ENCODE data around the gene ERRFI1. TPM values are rescaled to one million over a fixed set of nuclear protein-coding genes. Genes with fewer than 3 reads are reported as not detected.
A peak's percentile ranks its signal among the peaks of the same experiment; 100 is the strongest.

ERRFI1 gene
- total RNA-seq, 1 experiment from 2014 or later = 83.0 TPM

DNA sequence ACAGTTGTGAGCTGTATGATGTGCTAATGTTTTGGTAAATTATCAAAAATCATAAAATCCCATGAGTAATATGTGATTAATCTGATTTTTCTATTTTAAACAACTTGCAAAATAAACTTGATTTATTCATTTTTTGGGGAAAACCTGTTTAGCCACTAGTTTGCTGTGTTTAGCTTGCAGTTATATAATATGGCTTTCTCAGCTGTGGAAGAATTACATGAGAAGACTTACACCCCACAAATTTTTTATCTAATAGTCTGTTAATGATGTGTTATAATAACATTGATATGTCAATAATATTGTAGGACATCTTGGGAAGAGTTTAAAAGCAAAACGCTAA, 2.4 kb upstream of the ERRFI1 start:
- BruUV-seq (replicated peaks) = no TSS peak
- no peaks in the 10 kb centered on the region for H3K27me3 Mint-ChIP-seq (ENCODE audit: unreplicated experiment)
- CTCF ChIA-PET = interaction anchor here (1.2 to 2.3 kb wide), 4 partner anchors 12 to 286 kb away, joined by 3 to 9 read pairs (median 5); no protein-coding TSS in a partner anchor
- H3K9me3 Mint-ChIP-seq (ENCODE audit: low read depth, unreplicated experiment) = no peaks in the 10 kb centered on the region
- peaks cover 48% of the 10 kb centered on the region for H3K36me3 Mint-ChIP-seq (ENCODE audit: insufficient read depth, unreplicated experiment)
- peak overlapping the region; percentile 98 for H3K27ac Mint-ChIP-seq (ENCODE audit: unreplicated experiment)
- DNase-seq = no peak
- intact Hi-C loops (cut with micrococcal nuclease; ENCODE audit: unreplicated experiment) = loop anchor here (1.0 to 5.0 kb wide), 4 partner anchors 68 to 286 kb away; no protein-coding TSS in a partner anchor
- peak overlapping the region; percentile 97 for H3K4me3 Mint-ChIP-seq (ENCODE audit: low read depth, unreplicated experiment)
- TF ChIP-seq, protein P1, sequence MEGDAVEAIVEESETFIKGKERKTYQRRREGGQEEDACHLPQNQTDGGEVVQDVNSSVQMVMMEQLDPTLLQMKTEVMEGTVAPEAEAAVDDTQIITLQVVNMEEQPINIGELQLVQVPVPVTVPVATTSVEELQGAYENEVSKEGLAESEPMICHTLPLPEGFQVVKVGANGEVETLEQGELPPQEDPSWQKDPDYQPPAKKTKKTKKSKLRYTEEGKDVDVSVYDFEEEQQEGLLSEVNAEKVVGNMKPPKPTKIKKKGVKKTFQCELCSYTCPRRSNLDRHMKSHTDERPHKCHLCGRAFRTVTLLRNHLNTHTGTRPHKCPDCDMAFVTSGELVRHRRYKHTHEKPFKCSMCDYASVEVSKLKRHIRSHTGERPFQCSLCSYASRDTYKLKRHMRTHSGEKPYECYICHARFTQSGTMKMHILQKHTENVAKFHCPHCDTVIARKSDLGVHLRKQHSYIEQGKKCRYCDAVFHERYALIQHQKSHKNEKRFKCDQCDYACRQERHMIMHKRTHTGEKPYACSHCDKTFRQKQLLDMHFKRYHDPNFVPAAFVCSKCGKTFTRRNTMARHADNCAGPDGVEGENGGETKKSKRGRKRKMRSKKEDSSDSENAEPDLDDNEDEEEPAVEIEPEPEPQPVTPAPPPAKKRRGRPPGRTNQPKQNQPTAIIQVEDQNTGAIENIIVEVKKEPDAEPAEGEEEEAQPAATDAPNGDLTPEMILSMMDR (IDR thresholded peaks at IDR 0.05; ENCODE audit: unreplicated experiment) = no peak
- peaks cover 34% of the 10 kb centered on the region for H3K4me1 Mint-ChIP-seq (ENCODE audit: low read depth, unreplicated experiment)

DNA sequence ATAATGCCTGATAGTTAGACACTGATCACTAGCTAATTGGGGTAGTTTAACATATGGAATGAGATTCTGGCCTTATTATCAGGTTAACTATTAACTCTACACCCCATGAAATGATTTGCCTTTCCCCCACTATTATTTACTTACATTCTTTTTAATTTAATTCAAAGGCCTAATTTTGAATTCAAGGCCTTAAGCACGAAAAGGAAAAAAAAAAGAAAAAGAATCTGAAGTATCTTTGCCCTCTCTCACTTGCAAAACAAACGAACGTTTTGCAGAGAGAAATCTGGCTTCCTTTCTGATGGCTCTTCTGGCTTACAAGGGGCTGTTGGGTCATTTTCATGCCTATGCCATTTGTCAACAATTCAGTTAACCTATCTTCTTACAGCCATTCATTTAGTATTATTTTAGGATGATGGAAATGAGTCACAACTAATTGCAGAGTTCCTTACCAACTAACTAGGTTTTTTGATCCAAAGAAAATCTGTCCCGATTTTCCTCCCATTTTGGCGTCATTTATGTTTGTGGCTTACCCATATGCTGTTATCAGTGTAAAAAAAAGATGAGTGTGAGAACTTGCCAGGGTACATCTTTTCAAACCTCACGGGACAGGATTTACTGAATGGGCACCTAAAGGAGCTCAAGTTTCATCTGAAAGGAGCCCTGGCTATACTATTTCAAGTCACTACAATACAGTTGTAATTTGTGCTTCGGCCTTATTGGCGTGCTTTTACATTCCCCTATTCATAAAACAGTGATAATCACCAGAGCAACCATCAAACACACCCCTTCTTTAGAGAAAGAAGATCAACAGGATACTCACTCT, 1.9 kb upstream of the ERRFI1 start:
- TSS peak; percentile 62 for BruUV-seq (replicated peaks)
- H3K27me3 Mint-ChIP-seq (ENCODE audit: unreplicated experiment) = no peaks in the 10 kb centered on the region
- peak overlapping the region; percentile 97 for H3K4me3 Mint-ChIP-seq (ENCODE audit: low read depth, unreplicated experiment)
- CTCF ChIA-PET = interaction anchor here (1.0 to 2.3 kb wide), 5 partner anchors 12 to 287 kb away, joined by 3 to 9 read pairs (median 3); no protein-coding TSS in a partner anchor
- no peaks in the 10 kb centered on the region for H3K9me3 Mint-ChIP-seq (ENCODE audit: low read depth, unreplicated experiment)
- intact Hi-C loops (cut with micrococcal nuclease; ENCODE audit: unreplicated experiment) = loop anchor here (1.0 to 5.0 kb wide), 5 partner anchors 69 to 286 kb away; no protein-coding TSS in a partner anchor
- no peak for DNase-seq
- H3K4me1 Mint-ChIP-seq (ENCODE audit: low read depth, unreplicated experiment) = peaks cover 28% of the 10 kb centered on the region
- peaks cover 54% of the 10 kb centered on the region for H3K36me3 Mint-ChIP-seq (ENCODE audit: insufficient read depth, unreplicated experiment)
- peak overlapping the region; percentile 98 for H3K27ac Mint-ChIP-seq (ENCODE audit: unreplicated experiment)
- TF ChIP-seq, protein P1 (IDR thresholded peaks at IDR 0.05; ENCODE audit: unreplicated experiment) = no peak

DNA sequence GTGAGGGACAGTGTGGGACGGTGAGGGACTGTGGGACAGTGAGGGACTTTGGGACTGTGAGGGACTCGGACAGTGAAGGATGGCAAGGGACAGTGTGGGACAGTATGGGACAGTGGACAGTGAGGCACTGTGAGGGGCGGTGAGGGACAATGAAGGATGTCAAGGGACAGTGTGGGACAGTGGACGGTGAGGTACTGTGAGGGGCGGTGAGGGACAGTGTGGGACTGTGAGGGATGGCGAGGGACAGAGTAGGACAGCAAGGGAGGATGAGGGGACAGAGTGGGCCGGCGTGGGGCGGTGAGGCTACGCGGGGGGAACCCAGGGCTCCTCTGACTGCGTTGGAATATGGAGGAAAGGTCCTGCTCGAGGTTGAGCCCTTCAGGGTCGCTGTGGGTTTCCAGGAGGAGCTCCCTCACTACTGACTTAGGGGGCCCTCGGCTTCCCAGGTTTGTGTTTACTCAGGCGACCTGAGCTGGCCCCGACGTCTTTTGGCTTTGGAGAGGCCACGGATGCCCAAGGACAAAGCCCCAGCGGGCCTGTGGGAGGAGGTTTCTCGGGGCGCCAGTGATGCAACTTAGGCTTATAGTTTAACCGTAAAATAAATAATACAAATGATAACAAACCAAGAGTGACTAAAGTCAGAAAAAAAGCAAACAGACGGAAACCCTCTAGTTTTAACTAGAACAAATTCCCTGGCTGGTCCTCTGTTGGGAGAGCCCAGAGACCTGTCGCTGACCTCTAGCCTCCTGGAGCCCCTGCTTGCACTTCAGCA, 1.1 kb upstream of the ERRFI1 start:
- H3K27ac Mint-ChIP-seq (ENCODE audit: unreplicated experiment) = peak overlapping the region; percentile 98
- H3K4me3 Mint-ChIP-seq (ENCODE audit: low read depth, unreplicated experiment) = peak overlapping the region; percentile 97
- intact Hi-C loops (cut with micrococcal nuclease; ENCODE audit: unreplicated experiment) = loop anchor here (1.0 to 5.0 kb wide), 3 partner anchors 94 to 230 kb away; no protein-coding TSS in a partner anchor
- peaks cover 25% of the 10 kb centered on the region for H3K4me1 Mint-ChIP-seq (ENCODE audit: low read depth, unreplicated experiment)
- no TSS peak for BruUV-seq (replicated peaks)
- peaks cover 62% of the 10 kb centered on the region for H3K36me3 Mint-ChIP-seq (ENCODE audit: insufficient read depth, unreplicated experiment)
- no peaks in the 10 kb centered on the region for H3K9me3 Mint-ChIP-seq (ENCODE audit: low read depth, unreplicated experiment)
- CTCF ChIA-PET = interaction anchor here (1.0 to 2.3 kb wide), 4 partner anchors 12 to 287 kb away, joined by 3 to 9 read pairs (median 5); no protein-coding TSS in a partner anchor
- H3K27me3 Mint-ChIP-seq (ENCODE audit: unreplicated experiment) = no peaks in the 10 kb centered on the region
- DNase-seq = peak; percentile 74
- TF ChIP-seq, protein P1 (IDR thresholded peaks at IDR 0.05; ENCODE audit: unreplicated experiment) = no peak

DNA sequence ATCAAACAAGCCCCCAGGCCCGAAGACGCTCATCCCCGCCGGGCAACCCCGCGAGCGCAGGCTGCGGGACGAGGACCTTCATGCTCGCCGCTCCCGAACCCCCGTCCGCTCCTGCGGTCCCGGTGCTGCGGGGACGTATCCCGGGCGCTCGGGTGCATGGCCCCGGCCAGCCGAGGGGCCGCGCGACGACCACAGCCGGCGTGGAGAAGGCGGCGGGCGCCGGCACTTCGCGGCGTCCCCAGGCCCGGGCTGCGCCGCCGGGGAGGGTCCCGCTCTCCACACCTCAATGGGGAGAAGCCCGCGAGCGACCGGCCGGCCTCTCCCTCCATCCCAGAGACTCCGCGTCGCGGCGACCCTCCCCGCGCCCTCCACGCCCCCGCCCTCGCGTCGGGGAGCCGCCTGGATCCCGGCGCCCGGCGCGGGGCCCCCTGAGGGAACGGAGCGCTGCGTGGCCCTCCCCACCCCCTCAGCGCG, 401 bp downstream of the ERRFI1 start:
- Mint-ChIP-seq H3K27ac (ENCODE audit: unreplicated experiment) (peak overlapping the region; percentile 100), H3K4me3 (ENCODE audit: low read depth, unreplicated experiment) (peak overlapping the region; percentile 97), H3K27me3 (ENCODE audit: unreplicated experiment) (no peaks in the 10 kb centered on the region), H3K4me1 (ENCODE audit: low read depth, unreplicated experiment) (peaks cover 25% of the 10 kb centered on the region), H3K9me3 (ENCODE audit: low read depth, unreplicated experiment) (no peaks in the 10 kb centered on the region), H3K36me3 (ENCODE audit: insufficient read depth, unreplicated experiment) (peaks cover 70% of the 10 kb centered on the region)
- intact Hi-C loops (cut with micrococcal nuclease; ENCODE audit: unreplicated experiment) = loop anchor here (5.0 kb wide), 2 partner anchors 157 to 232 kb away; no protein-coding TSS in a partner anchor
- CTCF ChIA-PET = no interaction called here
- no TSS peak for BruUV-seq (replicated peaks)
- DNase-seq = no peak
- TF ChIP-seq, protein P1 (IDR thresholded peaks at IDR 0.05; ENCODE audit: unreplicated experiment) = no peak
